ENCODE measurements around the gene KIZ.

The KIZ gene

GRCh38 chr20:21139881-21140566 is 14.1 kb downstream of the KIZ start:
- no peak for DNase-seq

GRCh38 chr20:21141825-21142224 is 15.9 kb downstream of the KIZ start:
- no peak for DNase-seq

DNA sequence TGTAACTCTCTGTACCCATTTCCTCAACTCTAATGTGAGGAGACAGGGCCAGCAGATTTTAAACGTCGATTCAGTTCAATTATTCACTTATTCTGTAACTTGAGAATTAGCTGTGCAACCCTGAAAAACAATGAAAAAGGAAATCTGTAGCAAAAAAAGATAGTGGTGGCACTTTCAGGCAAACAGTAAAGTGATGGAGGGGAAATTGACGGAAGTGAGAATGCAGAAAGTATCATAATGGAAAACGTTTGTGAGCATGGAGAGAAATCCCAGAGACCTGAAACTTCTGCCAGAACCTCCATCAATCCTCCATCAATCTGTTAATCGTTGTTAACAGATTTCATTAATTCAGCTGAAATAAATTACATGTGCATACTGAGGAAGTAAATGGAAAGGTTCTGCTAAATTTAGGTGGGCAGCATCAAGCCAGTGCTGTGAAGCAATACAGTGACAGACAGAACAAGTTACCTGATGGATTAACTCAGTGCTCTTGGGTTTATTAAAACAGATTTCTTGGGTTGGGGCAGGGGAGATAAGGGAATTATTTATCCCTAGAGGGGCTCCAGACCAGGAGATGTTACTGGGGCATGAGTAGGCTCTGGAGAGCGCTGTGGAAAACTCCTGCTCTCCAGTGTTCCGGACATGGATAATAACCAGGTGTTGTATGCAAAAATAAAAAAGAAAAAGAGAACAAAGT is 17.5 kb downstream of the KIZ start:
- DNase-seq: no peak

DNA sequence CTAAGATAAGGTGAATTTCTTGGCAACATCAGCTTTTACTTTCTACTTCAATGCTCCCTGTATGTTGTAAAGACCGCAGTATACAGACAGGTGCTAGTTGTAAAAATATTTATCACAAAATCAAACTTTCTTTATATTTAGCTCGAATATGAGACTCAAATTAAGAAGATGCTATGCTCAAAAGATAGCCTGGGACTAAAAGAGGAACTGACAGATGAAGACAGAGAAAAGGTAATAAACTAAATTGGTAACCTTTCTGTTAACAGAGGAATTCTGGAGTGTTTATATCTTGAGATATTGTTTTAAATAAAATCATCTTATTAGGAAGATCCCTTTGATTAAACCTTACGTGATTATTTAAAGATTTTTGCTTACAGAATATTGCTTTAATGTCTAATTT is 19.5 kb downstream of the KIZ start:
- DNase-seq: no peak

- DNase-seq: no peak
Observed at GRCh38 chr20:21146215-21146614, 20.3 kb downstream of the KIZ start.

- DNase-seq: no peak
Observed at GRCh38 chr20:21147593-21147992, 21.7 kb downstream of the KIZ start.

- DNase-seq: no peak
Observed at GRCh38 chr20:21149344-21149743, 23.5 kb downstream of the KIZ start.

- no peak for DNase-seq
Observed at GRCh38 chr20:21151791-21152190, 25.9 kb downstream of the KIZ start.

GRCh38 chr20:21154692-21155091 is 28.8 kb downstream of the KIZ start:
- DNase-seq: no peak

- DNase-seq: no peak
Observed at GRCh38 chr20:21155268-21155667, 29.4 kb downstream of the KIZ start.

- no peak for DNase-seq
Observed at GRCh38 chr20:21156266-21156665, 30.4 kb downstream of the KIZ start.

DNA sequence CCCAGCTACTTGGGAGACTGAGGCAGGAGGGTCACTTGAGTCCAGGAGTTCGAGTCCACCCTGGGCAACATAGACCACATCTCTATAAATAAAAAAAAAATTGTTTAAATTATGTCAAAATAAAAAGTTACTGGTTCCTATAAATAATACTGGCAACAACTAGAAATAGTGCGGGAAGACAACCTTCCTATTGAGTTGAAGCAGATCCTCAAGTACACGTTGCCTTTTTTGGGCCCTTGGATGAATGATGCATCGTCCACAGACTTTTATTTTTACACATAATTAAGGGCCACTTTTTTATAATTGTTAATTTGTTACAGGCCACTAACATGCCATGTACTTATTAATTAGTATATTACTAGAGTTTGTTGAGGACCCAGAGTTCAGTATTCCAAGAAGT is 31.1 kb downstream of the KIZ start:
- DNase-seq: no peak

DNA sequence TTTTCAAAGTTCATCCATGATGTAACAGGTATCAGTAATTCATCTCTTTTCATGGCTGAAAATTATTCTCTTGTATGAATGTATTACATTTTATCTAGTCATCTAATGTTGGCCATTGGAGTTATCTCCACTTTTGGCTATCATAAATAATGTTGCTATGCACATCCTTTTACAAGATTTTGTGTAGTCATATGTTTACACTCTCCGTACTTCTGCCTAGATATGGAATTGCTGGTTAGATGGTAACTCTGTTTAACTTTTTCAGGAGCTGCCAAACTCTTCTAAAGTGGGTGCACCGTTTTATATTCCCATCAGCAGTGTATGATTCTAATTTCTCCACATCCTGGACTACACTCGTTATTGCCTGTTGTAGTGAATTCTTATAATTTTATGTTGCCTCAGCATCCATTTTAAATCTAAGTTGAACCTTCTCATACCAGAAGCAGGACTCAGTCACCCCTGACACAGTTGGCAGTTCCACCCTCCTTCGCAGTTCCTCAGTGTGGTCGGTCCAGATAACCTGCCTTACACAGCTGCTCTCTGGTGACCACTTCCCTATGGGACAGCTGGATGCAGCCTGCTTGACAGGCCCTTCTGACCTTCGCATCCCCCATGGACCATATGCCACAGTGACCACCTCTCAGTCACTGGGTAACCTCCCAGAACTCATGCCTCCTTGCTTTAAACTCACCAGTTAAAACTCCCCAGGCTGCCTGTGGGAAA is 33.9 kb downstream of the KIZ start:
- DNase-seq: no peak

- no peak for DNase-seq
Observed at GRCh38 chr20:21161926-21162325, 36.0 kb downstream of the KIZ start.

- no peak for DNase-seq
Observed at GRCh38 chr20:21162631-21163030, 36.7 kb downstream of the KIZ start.

DNA sequence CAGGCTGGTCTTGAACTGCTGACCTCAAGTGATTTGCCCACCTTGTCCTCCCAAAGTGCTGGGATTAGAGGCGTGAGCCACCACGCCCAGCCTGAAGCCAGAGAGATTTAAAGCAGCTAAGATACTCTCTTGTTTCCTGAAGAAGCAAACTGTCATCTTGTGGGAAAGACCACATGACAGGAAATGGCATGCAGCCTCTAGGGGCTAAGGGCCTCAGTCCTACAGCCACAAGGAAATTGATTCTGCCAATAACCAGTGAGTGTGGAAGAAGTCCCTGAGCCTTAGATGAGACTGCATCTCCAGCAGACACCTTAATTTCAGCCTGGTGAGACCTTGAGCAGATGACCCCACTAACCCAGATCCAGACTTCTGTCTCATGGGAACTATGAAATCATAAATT is 40.9 kb downstream of the KIZ start:
- DNase-seq: no peak

- no peak for DNase-seq
Observed at GRCh38 chr20:21167261-21167660, 41.4 kb downstream of the KIZ start.

DNA sequence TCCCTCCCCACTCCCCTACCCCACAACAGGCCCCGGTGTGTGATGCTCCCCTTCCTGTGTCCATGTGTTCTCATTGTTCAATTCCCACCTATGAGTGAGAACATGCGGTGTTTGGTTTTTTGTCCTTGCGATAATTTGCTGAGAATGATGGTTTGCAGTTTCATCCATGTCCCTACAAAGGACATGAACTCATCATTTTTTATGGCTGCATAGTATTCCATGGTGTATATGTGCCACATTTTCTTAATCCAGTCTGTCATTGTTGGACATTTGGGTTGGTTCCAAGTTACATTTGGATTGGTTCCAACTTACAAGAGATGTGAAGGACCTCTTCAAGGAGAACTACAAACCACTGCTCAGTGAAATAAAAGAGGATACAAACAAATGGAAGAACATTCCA is 42.2 kb downstream of the KIZ start:
- DNase-seq: peak; percentile 0

DNA sequence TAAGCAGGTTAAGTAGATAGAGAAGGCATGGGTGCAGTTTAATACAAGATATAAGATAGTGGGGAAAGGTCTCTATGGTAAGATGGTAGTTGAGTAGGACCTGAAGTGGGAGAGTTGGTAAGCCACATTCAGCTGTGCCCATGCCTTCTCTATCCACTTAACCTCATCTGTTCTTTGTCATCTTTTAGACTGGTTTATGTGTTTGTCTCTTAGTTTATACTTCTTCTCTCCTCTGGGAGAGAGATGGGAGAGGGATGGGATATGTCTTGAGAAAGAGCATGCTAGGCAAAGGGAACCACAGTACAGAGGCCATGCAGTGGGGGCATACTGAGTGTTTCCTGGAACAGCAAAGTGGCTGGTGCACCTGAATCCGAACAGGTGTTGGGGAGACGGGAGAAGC is 46.7 kb downstream of the KIZ start:
- DNase-seq: no peak

- no peak for DNase-seq
Observed at GRCh38 chr20:21173485-21173884, 47.6 kb downstream of the KIZ start.

GRCh38 chr20:21174516-21175239 is 48.8 kb downstream of the KIZ start:
- DNase-seq: no peak

- DNase-seq: no peak
Observed at GRCh38 chr20:21175433-21175832, 49.6 kb downstream of the KIZ start.

DNA sequence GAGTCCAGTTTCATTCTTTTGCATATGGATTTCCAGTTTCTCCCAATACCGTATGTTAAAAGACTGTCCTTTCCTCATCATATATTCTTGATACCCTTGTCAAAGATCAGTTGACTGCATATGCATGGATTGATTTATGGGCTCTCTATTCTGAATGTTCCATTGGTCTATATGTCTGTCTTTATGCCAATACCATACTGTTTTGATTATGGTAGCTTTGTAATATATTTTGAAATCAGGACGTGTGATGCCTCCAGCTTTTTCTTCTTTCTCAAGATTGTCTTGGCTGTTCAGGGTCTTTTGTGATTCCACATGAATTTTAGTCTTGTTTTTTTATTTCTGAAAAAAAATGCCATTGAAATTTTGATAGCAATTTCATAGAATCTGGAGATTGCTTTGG is 51.9 kb downstream of the KIZ start:
- no peak for DNase-seq

DNA sequence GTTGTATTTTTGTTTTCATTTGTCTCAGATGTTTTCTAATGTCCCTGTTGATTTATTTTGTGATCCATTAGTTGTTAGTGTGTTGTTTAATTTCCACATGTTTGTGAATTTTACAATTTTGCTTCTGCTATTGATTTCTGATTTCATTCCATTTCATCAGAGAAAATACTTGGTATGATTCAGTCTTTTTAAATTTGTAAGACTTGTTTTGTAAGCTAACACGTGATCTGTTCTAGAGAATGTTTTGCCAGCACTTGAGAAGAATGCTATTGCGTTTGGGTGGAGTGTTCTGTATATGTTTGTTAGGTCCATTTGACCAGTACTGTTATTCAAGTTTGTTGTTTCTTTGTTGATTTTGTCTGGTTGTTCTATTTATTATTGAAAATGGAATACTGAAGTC is 53.9 kb downstream of the KIZ start:
- no peak for DNase-seq

Measured in NCI-H774 (cell line).